Measurements from ENCODE around the gene CAMTA2.

CAMTA2 gene

DNA sequence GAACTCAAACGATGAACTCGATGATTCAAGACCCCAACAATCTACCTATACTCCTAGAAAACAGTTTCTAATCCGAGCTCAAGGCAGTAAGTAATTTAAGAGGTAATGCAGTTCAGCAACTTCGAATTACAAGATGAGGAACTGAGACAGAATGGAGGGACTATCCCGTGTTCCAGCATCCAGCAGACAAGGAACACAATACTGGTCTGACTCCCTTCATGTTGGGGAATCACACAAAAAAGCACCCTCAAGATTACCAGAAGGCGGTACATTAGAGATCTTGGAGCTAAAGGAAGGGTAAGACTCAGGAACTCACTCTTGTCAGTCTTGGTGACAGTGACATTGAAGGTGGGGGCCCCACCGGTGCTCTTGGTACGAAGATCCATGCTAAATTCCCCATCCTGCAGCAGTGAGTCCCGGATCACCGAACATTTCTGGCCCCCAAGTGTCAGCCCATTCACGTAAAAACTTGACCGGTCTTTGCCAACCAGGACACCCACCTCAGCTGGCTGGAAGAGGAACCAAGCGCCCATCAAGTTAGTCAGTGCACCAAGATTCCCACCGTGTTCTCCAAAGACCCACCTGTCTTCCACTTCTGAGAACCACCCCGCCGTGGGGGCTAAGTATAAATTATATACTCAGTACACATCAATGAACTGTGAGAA lies 41.0 kb downstream of the CAMTA2 start:
- Histone ChIP-seq H3K79me2 (ENCODE audit: insufficient read depth, low read length) (peaks cover 52% of the 10 kb centered on the region), H3K4me2 (ENCODE audit: low read depth, low read length, poor library complexity, severe bottlenecking) (peak overlapping the region; percentile 90), H4K20me1 (ENCODE audit: low read depth, low read length) (peaks cover 3% of the 10 kb centered on the region; the same call in 1 of the 2 replicates), H3K9me3 (ENCODE audit: insufficient read depth, low read length) (no peaks in the 10 kb centered on the region), H3K4me3 (ENCODE audit: insufficient read depth, low read length, poor library complexity, severe bottlenecking) (peak overlapping the region; percentile 100), H3K36me3 (ENCODE audit: low read length) (peaks cover 11% of the 10 kb centered on the region; the same call in 1 of the 2 replicates), H3K9ac (ENCODE audit: low read length) (peak overlapping the region; percentile 100), H3K27me3 (ENCODE audit: low read length) (no peaks in the 10 kb centered on the region), H3F3A (ENCODE audit: insufficient read depth) (peaks cover 65% of the 10 kb centered on the region), H2AFZ (ENCODE audit: low read depth, low read length, severe bottlenecking) (no peak overlapping the region), H3K9me2 (replicated peaks; ENCODE audit: insufficient read depth, low read length) (no peaks in the 10 kb centered on the region), H3K27ac (ENCODE audit: low read depth, low read length) (peak overlapping the region; percentile 100)
- no peak for TF ChIP-seq EZH2phosphoT487 (conservative IDR thresholded peaks at IDR 0.05; ENCODE audit: low read length)
- TF ChIP-seq, protein P1, sequence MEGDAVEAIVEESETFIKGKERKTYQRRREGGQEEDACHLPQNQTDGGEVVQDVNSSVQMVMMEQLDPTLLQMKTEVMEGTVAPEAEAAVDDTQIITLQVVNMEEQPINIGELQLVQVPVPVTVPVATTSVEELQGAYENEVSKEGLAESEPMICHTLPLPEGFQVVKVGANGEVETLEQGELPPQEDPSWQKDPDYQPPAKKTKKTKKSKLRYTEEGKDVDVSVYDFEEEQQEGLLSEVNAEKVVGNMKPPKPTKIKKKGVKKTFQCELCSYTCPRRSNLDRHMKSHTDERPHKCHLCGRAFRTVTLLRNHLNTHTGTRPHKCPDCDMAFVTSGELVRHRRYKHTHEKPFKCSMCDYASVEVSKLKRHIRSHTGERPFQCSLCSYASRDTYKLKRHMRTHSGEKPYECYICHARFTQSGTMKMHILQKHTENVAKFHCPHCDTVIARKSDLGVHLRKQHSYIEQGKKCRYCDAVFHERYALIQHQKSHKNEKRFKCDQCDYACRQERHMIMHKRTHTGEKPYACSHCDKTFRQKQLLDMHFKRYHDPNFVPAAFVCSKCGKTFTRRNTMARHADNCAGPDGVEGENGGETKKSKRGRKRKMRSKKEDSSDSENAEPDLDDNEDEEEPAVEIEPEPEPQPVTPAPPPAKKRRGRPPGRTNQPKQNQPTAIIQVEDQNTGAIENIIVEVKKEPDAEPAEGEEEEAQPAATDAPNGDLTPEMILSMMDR (IDR thresholded peaks at IDR 0.05; ENCODE audit: insufficient read depth, low read length, poor library complexity, severe bottlenecking) = no peak

- Histone ChIP-seq H3K79me2 (ENCODE audit: insufficient read depth, low read length) (peaks cover 57% of the 10 kb centered on the region), H4K20me1 (ENCODE audit: low read depth, low read length) (peaks cover 3% of the 10 kb centered on the region; the same call in 1 of the 2 replicates), H3K27me3 (ENCODE audit: low read length) (no peaks in the 10 kb centered on the region), H2AFZ (ENCODE audit: low read depth, low read length, severe bottlenecking) (no peak overlapping the region), H3K9me2 (replicated peaks; ENCODE audit: insufficient read depth, low read length) (no peaks in the 10 kb centered on the region), H3F3A (ENCODE audit: insufficient read depth) (peaks cover 70% of the 10 kb centered on the region), H3K4me3 (ENCODE audit: insufficient read depth, low read length, poor library complexity, severe bottlenecking) (peak overlapping the region; percentile 100), H3K9ac (ENCODE audit: low read length) (peak overlapping the region; percentile 100), H3K36me3 (ENCODE audit: low read length) (peaks cover 11% of the 10 kb centered on the region; the same call in 1 of the 2 replicates), H3K27ac (ENCODE audit: low read depth, low read length) (peak overlapping the region; percentile 100), H3K4me2 (ENCODE audit: low read depth, low read length, poor library complexity, severe bottlenecking) (peak overlapping the region; percentile 90), H3K9me3 (ENCODE audit: insufficient read depth, low read length) (no peaks in the 10 kb centered on the region)
- TF ChIP-seq, protein P1 (IDR thresholded peaks at IDR 0.05; ENCODE audit: insufficient read depth, low read length, poor library complexity, severe bottlenecking) = no peak
- no peak for TF ChIP-seq EZH2phosphoT487 (conservative IDR thresholded peaks at IDR 0.05; ENCODE audit: low read length)
These were observed 41.6 kb downstream of the CAMTA2 start for GRCh38 chr17:4945944-4946280.

GRCh38 chr17:4945176-4945943 lies 42.1 kb downstream of the CAMTA2 start:
- Histone ChIP-seq H3K36me3 (ENCODE audit: low read length) (peaks cover 11% of the 10 kb centered on the region; the same call in 1 of the 2 replicates), H3K79me2 (ENCODE audit: insufficient read depth, low read length) (peaks cover 62% of the 10 kb centered on the region), H3K9me2 (replicated peaks; ENCODE audit: insufficient read depth, low read length) (no peaks in the 10 kb centered on the region), H3K27me3 (ENCODE audit: low read length) (no peaks in the 10 kb centered on the region), H3K4me3 (ENCODE audit: insufficient read depth, low read length, poor library complexity, severe bottlenecking) (peak overlapping the region; percentile 20), H4K20me1 (ENCODE audit: low read depth, low read length) (peaks cover 3% of the 10 kb centered on the region; the same call in 1 of the 2 replicates), H2AFZ (ENCODE audit: low read depth, low read length, severe bottlenecking) (no peak overlapping the region), H3K9ac (ENCODE audit: low read length) (peak overlapping the region; percentile 37; the same call in 1 of the 2 replicates), H3K9me3 (ENCODE audit: insufficient read depth, low read length) (no peaks in the 10 kb centered on the region), H3K27ac (ENCODE audit: low read depth, low read length) (peak overlapping the region; percentile 100), H3K4me2 (ENCODE audit: low read depth, low read length, poor library complexity, severe bottlenecking) (peak overlapping the region; percentile 90), H3F3A (ENCODE audit: insufficient read depth) (peaks cover 73% of the 10 kb centered on the region)
- TF ChIP-seq EZH2phosphoT487 (conservative IDR thresholded peaks at IDR 0.05; ENCODE audit: low read length) = no peak
- TF ChIP-seq, protein P1 (IDR thresholded peaks at IDR 0.05; ENCODE audit: insufficient read depth, low read length, poor library complexity, severe bottlenecking) = no peak
